SKM-1 (cell line): ENCODE measurements around the gene SLC45A3.

ENCODE experiments used
- DNase-seq: peaks from one replicate; lab custom pipeline; 2025; ENCODE audit not compliant: unreplicated experiment; lab: John Stamatoyannopoulos, UW

Gene SLC45A3

DNA sequence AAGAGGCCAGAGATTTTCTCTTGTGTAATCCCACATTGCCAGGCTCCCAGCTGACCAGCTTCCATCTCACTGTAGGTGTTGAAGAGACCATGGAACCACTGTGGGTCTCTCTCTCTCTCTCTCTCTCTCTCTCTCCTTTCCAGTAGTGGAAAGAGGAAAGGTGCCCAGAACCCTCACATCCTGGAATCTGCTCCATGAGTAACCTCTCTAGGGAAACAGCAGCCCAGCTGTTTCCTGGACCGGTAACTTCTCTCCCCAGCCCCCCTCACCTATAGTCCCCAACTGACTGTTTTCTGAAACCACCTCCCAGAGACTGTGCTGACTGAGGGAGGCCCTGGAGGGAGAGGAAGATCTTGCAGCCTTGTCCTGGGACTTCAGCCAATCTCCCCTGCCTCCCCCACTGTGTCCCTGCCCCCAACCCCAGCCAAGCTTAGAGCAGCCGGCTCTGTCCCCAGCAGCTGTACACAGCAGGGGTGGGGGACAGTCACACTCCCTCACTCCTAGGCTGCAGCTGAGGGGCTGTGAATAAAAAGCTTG, 20.6 kb upstream of the SLC45A3 start:
- DNase-seq, result no peak

DNA sequence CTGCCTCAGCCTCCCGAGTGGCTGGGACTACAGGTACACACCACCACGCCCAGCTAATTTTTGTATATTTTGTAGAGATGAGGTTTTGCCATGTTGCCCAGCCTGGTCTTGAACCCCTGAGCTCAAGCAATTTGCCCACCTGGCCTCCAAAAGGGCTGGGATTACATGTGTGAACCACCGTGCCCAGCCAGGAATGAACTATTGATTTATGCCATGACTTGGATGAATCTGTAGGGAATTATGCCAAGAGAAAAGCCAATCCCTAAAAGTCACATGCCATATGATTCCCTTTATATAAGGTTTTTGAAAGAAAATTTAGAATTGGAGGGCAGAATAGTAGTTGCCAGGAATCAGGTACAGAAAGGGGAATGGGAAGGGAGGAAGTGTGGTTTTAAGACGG, 19.1 kb upstream of the SLC45A3 start:
- no peak for DNase-seq

DNA sequence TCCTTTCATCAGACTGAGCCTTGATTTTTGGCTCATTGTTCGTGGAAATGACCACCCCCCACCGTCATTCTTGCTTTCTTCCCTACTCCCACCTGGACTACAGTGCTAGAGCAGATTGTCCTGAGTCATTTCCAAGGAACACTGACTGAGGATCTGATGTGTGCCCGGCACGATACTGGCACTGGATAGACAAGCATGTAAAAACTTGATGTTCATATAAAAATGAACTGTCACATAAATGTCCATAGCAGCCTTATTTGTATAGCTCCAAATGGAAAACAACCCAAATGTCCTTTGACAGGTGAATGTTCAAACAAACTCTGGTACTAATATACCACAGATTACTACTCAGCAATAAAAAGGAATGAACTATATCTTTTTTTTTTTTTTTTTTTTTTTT, 18.6 kb upstream of the SLC45A3 start:
- DNase-seq, result no peak

DNA sequence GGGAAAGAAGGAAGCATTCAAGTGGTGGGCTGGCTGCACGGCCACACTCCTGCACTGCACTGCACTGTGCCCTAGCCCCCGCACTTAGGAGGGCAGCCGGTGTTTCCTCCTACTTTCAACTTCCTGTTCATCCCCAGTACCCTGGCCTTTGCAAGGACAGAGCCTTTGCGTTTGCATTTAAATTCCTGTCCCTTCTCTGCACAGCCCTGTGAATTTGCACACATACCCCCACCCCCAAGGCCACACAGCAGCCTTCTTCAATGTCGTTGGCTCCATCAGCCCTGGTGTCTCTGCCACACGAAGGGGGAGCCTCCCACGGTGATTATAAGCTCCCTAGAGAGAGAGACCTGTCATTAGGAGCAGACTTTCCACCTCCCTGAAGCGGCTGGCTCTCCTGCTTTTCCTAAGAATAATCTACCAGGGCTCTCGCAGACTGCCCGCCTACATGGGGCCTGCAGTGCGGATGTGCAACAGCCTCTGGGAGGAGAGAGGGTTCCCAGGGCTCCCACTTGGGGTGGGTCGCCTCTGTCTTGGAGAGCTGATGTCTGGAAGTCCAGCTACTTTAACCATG, 13.2 kb upstream of the SLC45A3 start:
- no peak for DNase-seq

DNA sequence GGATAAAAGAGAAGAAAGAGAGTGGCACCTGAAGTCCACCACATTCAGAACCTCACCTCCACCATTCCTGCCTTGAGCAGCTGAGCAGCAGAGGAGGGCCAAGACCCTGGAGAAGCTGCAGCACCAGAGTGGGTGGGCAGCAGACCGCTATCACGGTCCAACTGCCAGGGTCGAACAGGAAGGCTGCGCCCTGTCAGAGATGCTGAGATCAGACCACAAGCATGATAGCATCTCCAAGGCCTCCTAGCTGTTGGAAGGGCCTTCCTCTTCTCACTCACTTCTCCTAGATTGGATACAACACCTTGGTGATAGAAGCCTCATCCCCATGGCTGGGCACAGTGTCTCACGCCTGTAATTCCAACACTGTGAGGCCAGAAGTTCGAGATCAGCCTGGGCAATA, 12.1 kb upstream of the SLC45A3 start:
- DNase-seq, result no peak

DNA sequence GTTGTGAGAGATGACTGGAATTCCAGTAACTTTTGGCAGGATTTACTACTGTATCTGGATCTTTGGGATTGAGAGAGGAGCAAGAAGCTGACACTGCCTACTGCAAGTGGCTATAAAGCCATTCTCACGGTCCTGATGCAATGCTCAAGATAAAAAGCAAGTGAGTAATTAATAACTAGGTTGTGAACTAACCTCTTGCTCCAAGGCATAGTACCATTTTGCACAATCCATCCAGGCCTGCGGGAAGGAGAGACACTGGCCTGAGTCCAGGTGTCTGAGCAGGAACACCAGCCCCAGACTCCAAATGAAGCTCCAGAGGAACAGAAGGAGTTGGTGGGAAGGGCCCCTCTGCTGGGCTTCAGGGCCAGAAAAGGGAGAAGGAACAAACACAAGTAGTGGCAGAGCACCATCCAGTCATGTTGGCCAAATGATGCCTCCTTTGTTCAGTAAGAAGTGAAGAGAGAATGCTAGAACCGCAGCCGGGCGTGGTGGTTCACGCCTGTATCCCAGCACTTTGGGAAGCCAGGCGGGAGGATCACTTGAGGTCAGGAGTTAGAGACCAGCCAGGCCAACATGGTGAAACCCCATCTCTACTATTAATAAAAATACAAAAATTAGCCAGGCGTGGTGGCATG, 9.9 kb upstream of the SLC45A3 start:
- DNase-seq, result no peak

DNA sequence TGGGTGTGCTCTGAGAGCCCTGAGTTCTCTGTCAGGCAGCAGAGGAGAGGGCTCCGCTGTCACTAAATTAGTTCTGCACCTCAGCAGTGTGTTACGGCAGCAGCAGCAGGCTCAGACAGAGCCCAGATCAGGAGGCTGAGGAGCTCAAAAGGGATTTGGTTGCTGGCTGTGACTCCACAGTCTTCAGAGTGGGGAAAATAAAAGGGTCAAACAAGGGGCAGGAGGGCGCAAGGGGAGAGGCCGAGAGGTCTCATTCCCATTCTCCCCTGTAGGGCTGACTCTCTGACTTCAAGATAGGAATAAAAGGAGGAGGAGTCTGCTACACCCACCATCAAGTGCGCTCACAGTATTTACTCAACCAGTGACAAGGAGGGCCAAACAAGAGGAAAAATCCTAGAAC, 9.2 kb upstream of the SLC45A3 start:
- no peak for DNase-seq

DNA sequence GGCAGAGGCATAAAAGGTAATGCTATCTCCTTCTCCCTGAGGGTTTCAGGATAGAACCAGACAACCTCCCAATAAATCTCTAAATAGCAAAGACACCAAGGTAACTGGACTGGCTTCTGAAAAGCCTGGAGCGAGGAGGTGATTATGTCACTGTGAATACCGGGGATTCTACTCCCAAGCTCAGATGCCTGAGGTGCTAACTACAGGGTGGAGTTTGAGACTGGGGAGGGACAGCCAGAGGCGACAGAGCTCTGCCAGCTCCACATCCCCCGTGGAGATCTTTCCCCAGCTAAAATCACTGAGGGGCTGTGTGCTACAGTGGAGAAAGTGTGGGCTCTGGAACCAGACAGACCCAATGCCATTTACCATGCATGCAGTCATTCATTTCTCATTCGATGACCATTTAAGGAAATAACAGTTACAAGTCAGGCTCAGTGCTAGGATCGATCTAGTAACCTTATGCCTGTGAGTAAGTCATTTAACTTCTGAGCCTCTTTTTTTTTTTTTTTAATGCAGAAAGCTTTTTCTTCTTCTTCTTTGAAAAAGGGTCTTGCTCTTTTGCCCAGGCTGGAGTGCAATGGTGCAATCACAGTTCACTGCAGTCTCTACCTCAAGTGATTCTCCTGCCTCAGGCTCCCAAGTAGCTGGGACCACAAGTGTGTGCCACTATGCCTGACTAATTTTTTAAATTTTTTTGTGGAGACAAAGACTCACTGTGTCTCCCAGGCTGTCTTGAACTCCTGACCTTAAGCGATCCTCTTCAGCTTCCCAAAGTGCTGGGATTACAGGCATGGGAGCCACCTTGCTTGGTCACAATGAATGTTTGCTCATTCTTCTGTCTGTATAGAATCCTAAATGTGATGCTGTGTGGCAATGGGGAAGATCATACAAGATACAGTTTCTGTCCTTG, 8.1 kb upstream of the SLC45A3 start:
- DNase-seq, result no peak

DNA sequence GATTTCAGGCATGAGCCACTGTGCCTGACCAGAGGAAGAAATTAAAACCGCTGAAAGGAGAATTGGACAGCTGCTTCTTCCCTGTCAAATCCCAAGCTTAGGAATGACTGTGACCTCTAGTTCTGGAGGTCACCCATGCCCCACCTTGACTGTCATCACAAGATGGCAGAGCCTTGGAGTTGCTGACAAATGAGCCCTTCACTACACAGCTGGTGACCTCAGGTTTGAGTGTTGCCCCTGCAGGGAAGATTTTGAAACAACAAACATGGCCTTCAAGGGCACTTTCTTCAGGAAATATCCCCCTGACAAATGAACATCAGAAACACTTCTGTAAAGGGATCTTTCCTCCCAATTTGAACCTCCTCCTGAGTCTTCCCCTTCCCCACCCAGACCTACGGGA, 6.9 kb upstream of the SLC45A3 start:
- DNase-seq, result no peak

DNA sequence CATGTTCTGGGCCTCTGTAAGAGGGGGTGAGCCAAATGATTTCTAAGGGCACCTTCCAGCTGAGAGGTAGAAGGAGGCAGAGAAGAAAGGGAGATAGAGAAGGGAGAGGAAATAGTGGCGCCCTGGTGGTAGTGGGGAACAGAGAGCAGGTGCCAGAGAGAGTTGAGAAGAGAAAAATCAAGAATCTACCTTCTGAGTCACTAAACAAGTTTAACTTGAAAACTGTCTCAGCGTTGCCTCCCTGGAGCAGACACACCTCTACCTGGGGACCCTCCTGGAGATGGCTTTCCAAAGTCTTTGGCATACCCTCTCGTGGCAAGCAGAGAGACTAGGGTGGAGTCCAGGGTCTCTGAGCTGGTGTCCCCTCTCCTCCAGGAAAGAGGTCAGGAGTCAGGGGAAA, 1.1 kb upstream of the SLC45A3 start:
- DNase-seq, result no peak

DNA sequence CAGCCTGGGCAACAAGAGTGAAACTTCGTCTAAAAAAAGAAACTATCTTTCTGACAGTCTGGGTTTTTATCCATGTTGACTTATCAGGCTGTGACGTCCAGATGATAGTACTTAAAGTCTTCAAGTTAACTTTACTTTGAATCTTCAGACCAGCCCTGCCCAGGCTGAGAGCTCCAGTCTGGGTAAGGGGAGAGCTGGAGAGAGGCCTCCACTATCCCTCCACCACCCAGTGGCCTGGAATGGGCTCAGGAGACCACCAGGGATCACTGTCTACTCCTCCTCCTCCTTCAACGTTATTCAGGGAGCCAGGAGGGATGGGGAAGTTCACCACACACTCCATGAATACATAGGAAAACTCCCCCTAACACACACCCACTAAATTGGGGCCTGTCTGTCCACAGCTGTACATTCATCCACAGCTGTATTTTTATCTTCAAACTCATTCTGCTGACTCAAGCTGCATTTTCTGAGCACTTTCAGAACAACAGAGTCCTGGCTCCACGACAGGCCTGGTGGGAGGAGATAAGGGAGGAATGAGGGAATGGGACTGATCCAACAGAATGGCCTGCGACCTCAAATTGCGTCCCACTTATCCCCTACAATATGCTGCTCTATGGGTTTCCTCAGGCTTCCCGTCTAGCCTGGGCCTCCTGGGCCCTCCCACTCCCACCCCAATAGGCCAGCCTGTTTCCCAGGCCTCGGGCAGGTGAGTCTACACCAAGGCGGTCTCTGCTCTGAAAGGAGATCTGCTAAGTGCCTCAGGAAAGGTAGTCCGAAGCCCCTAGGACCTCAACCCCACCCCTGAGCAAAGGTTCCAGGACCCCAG, 1.8 kb downstream of the SLC45A3 start:
- DNase-seq, result no peak

DNA sequence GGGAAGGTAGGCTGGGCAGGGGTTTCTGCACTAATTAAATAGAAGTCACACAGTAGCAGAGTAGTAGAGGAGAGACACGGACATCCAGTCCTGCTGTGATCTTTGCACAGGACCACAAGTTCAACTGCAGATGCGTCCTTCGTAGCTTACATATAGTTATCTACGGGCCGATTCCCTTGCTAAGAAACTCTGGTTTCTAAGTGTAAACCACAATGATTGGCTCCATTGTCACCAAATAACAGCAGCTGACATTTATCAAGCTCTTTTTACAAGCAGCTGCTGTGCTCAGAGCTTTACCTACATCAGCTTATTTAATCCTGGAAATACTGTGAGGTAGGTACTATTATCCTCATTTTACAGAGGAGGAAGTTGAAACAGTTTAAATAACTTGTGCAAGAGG, 3.1 kb downstream of the SLC45A3 start:
- DNase-seq, result no peak

DNA sequence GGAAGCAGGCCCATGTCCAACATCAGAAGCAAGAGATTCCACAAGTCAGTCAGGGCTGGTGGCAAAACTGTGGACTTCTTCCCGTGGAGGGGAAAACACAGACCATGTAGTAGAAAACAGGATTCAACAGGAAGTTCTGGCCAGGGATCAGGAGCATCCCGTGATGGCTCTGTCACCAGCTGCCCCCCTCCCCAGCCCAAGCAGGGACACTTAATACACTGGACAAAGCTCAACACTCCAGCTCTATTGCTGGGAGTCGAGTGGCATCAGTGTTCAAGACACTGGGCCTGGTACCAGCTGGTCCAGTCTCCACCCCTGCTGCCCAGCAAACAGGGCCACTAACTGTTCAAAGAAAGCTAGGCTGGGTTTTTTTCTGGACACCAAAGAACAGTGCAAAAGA, 3.7 kb downstream of the SLC45A3 start:
- no peak for DNase-seq

DNA sequence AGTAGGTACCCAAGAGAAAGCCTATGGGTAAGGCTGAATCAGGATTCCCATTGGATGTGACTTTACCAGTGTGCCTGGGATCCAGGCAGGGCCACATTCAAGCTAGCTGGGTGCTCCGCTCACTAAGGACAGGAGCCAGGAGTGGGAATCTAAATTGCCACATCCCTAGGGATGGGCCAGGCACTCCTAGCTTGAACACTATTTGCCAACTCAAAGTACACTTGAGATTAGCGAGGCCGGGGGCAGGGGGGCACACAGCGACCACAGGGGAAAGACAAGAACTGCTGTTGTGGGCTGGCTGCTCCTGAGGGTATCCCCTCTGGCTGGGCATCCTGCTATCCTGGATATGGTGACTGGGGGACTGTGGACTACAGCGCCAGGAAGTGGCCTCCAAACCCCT, 4.3 kb downstream of the SLC45A3 start:
- DNase-seq, result no peak

DNA sequence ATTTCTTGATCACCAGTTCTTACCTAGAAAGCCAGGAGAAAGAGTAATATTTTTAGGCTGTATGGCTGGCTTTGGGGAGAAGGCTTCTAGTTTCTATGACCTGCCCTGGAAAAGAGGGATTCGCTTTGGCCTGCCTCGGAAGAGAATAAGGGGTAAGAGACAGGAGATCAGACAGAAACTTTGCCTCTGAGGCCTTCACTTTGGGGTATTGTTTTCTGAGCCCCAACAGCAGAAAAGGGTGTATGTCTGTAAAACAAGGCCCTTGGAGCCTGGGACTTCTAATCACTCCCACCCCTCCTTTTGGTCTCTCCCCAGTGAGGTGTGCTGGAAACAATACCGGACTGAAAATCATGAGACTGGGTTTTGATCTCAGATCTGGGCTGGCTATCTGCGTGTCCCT, 5.1 kb downstream of the SLC45A3 start:
- DNase-seq, result no peak

DNA sequence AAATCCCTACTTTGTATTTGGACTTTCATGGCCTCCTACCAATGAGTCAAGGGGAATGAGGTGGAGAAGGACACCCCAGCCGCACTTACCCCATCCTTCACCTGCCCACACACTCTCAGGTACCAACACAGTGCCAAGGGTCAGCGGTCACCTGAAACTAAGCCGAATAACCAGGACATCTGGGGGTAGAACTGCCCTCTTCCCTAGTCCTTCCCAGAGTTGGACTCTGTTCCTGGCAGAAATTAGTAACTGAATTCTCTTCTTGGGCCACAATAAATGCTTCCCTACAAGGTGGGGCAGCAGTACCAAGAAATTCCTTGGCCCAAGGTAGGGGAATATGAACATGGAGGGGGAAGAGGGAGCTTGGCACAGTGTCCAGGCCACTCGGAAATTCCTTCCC, 7.3 kb downstream of the SLC45A3 start:
- DNase-seq, result no peak

DNA sequence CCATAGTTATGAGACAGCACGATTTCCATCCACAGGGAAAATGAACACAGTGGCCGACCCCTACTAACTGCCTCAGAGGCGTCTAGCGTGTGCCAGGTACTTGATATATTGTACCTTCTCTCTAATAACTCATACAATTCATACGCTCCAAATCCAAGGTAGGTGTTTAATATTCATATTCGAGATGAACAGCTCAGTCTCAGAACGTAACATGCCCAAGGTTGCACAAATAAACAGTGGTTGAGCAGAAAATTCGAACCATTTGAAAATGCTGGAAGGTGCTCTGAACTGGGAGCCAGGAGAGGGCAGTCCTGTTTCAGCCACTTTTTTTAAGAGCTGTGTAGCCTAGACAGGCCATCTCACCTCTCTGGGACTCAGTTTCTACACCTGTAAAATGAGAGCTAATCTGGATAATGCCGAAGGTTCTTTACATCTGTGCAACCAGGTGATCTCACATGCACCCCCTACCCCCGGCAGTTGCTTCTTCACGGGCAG, 7.9 kb downstream of the SLC45A3 start:
- no peak for DNase-seq

DNA sequence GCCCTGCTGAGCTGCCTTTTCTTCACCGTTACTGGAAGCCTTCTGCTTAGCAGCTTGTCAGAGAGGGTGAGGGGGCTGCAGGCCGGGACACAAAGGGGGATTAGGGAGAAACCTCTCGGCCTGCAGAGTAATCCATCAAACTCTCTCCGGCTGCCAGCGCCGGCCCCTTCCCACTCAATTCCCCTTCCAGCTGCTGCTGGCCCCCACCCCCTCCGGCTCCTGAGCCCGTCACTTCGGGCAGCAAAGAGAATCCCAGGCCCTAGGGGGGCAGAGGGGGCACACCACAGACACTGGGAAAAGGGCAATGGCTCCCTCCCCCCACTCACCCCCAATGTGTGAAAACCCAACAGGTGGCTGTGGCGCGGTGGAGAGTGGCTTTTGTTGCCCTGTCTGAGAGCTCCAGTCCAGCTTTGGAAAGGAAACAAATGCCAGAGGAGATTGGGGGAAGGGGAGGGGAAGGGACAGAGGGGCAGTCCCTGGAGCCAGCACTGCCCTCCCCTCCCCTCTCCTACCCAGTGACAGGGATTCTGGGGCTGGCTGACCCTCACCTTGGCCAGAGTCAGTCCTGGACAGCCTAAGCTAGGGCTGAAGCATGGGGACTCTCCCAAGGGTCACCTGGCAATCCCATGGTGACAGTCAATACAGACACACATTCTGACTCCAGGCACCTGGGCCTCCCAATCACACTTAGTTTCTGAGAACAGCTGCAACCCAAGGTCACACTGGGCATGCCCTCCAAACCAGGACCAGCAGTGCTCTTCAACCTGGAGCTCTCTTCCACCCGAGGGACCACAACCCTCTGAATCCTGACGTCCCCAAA, 9.5 kb downstream of the SLC45A3 start:
- DNase-seq, result no peak

DNA sequence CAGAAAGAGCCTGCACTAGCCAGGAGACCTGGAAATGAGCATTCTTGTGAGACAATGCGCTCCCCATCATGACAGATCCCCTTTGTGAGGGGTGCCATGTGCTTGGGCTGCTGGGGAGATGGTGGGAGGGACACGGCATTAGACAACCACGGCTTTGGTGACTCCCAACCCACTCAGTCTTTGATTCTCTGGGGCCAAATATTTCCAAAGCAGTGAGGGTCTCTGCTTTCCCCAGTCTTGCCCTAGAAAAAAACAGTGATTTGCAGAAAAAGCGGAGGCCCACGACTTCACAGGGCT, 10.2 kb downstream of the SLC45A3 start:
- DNase-seq, result no peak

DNA sequence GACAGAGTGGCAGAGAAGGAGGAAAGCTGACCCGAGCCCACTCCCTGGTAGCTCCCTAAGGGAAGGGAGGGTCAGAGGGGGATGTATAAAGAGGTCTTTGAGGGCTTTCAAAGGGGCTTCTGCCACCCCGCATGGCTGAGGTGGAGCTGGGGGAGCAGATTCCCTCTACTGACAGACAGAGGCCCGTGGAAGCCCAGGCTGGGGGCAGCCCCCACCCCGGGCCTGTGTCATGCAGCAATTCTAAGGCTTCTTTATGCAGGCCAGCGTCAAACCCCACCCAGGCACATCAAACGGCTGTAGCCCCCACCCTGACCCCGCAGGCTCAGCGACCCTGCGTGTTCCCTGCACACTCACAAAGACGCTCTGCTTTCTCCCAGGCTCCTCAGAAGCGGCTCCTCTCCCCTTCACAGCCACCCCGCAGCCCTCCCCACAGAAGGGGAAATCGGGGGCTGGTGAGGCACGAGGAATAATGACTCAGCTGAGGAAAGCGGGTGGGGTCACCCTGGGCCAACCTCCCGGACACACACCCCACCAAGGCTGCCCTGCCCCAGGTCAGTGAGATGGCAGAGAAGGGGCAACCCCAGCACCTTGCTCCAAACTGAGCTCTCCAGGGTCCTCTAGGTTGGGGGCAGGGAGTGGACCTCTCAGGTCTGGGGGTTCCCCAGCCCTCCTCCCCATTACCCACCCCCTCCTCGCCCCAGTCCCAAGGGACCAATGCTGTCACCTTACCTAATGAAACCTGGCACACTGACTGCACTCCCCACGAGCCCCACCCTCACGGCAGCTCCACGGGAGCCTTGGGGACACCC, 10.8 kb downstream of the SLC45A3 start:
- DNase-seq, result no peak
